DND-41 (cell line): ENCODE measurements around the gene SERPINB2.

ENCODE experiments used
- EZH2 ChIP-seq: IDR thresholded peaks from 3 replicates; pipeline ENCODE4 v1.6.1; 2012; ENCODE audit warnings: borderline replicate concordance, low read depth, mild to moderate bottlenecking, moderate library complexity, low read length, inconsistent platforms; ENCODE audit not compliant: severe bottlenecking
- TF ChIP-seq, protein P1 (sequence below): IDR thresholded peaks from 2 replicates; pipeline ENCODE4 v1.5.1; 2012; ENCODE audit warnings: borderline replicate concordance, low read length, moderate library complexity, mild to moderate bottlenecking; ENCODE audit not compliant: poor library complexity, severe bottlenecking; ENCODE audit errors: extremely low read depth

DNA sequence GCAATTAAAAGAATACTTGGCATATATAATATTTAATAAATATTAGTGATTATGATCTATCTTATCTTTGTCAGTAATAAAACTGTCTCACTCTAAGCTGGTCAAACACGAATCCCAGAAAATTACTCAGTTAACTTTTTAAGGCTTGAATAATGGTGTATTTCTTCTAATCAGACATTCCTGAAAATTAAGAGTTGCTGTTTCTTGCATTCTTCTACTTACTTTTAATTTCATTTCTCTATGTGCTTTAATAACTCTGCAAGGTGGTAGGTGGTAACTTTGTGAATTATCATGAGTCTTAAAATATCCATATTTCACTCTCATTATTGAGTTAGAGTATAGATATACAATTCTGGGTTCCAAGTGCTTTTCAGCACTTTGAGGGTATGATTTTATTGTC lies 17.2 kb downstream of the SERPINB2 start:
- TF ChIP-seq, protein P1, sequence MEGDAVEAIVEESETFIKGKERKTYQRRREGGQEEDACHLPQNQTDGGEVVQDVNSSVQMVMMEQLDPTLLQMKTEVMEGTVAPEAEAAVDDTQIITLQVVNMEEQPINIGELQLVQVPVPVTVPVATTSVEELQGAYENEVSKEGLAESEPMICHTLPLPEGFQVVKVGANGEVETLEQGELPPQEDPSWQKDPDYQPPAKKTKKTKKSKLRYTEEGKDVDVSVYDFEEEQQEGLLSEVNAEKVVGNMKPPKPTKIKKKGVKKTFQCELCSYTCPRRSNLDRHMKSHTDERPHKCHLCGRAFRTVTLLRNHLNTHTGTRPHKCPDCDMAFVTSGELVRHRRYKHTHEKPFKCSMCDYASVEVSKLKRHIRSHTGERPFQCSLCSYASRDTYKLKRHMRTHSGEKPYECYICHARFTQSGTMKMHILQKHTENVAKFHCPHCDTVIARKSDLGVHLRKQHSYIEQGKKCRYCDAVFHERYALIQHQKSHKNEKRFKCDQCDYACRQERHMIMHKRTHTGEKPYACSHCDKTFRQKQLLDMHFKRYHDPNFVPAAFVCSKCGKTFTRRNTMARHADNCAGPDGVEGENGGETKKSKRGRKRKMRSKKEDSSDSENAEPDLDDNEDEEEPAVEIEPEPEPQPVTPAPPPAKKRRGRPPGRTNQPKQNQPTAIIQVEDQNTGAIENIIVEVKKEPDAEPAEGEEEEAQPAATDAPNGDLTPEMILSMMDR, result no peak
- TF ChIP-seq EZH2, result no peak
